ENCODE data around the gene LRRC4C.

LRRC4C gene

DNA sequence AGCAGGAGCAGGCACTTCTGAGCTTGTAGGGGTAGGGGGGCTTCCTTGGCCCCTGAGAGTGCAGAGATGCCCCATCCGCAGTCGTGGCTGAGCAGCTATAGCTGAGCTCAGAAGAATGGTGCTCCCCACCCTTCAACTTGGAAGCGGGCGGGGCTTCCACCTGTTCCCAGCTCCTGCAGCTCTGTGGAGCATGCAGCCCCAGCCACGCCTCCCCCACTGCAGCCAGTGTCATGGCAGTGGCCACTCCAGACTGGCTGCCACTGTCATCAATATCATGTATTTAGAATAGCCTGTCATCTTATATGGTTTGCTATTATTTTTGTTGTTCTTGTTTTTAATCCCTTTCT, 213.1 kb downstream of the LRRC4C start:
- Mint-ChIP-seq H3K27ac (no peak overlapping the region), H3K4me3 (no peak overlapping the region), H3K36me3 (ENCODE audit: insufficient read depth) (no peaks in the 10 kb centered on the region), H3K27me3 (no peaks in the 10 kb centered on the region), H3K4me1 (ENCODE audit: low read depth in 2 of 2) (no peaks in the 10 kb centered on the region), H3K9me3 (peaks cover 16 to 18% of the 10 kb centered on the region in 2 donors)
- DNase-seq (no peak), ATAC-seq (replicated peaks) (no peak)

DNA sequence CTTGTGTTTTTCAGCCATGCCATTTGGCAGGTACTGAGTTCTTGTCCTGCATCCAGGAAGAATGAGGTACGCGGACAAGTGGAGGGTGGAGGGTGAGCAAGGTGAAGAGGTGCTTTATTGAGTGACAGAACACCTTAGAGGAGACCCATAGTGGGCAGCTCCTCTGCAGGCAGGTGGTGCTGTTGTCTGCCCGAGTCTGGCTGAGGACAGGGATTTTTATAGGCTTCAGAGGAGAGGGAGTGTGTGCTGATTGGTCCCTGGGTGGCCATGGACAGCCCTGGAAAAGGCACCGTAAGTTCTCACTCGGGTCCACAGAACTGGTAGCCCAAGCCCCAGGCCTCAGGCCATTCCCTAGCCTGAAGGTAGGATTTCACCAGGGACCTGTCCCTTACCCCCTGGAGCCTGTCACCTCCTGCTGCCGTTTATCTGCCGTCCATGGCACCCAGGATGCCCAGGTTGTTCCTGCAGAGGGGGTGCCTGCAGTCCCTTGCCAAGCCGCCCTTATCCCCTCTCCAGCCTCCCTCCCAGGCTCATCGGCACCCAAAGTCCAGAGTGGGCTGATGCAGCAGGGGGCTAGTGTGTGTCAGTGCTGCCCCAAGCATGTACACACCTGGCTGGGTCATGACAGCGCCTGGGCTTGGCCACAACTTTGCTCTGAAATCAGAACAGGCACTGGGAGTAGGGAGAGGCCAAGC, 213.6 kb downstream of the LRRC4C start:
- no peak for ATAC-seq (replicated peaks)
- peaks cover 18 to 19% of the 10 kb centered on the region in 2 donors for H3K9me3 Mint-ChIP-seq
- no peak overlapping the region for H3K27ac Mint-ChIP-seq
- no peaks in the 10 kb centered on the region for H3K36me3 Mint-ChIP-seq (ENCODE audit: insufficient read depth)
- no peaks in the 10 kb centered on the region for H3K27me3 Mint-ChIP-seq
- DNase-seq: no peak
- no peak overlapping the region for H3K4me3 Mint-ChIP-seq
- H3K4me1 Mint-ChIP-seq (ENCODE audit: low read depth in 2 of 2): no peaks in the 10 kb centered on the region

DNA sequence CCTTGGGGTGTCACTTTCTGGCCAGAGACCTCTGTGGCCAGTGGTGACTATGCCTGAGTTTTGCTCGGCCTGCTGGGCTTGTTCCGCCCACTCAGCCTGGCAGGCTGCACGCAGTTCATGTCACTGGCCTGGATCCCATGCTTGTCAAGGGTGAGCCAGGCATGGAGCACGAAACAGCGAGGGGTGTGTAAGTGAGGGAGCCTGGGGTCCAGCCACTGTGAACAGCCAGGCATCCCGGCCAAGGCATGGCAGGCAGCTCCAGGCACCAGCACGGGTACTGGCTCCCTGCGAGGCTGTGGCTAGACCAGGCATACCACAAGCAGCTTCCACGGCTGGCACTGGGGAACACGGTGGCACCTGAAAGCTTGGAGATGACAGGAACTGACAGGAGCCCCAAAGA, 214.3 kb downstream of the LRRC4C start:
- Mint-ChIP-seq H3K27me3 (no peaks in the 10 kb centered on the region), H3K9me3 (peaks cover 18 to 19% of the 10 kb centered on the region in 2 donors), H3K4me3 (no peak overlapping the region), H3K27ac (no peak overlapping the region), H3K36me3 (ENCODE audit: insufficient read depth) (no peaks in the 10 kb centered on the region), H3K4me1 (ENCODE audit: low read depth in 2 of 2) (no peaks in the 10 kb centered on the region)
- ATAC-seq (replicated peaks) (no peak), DNase-seq (no peak)

DNA sequence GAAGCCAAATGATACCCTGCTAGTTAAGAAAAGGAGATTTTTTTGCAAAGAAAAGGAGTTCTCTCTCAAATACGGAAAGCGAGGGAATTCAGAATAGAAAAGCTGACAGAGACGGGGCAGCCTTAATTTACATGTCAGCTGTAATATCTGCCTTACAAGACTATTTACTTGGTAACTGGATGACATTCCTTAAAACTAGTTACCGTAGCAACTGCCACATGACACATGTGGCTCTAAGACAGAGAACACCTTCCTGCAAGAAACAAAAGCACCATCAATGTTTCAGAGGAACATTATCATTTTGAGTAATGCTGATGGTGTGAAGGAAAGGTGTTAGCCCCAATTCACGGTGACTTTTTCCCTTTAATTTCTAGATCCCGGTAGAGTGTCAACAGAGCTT, 222.1 kb downstream of the LRRC4C start:
- Mint-ChIP-seq H3K27me3 (no peaks in the 10 kb centered on the region), H3K36me3 (ENCODE audit: insufficient read depth) (no peaks in the 10 kb centered on the region), H3K9me3 (peaks cover 12% of the 10 kb centered on the region in 2 donors), H3K27ac (no peak overlapping the region), H3K4me3 (no peak overlapping the region), H3K4me1 (ENCODE audit: low read depth in 2 of 2) (no peaks in the 10 kb centered on the region)
- no peak for DNase-seq
- no peak for ATAC-seq (replicated peaks)

DNA sequence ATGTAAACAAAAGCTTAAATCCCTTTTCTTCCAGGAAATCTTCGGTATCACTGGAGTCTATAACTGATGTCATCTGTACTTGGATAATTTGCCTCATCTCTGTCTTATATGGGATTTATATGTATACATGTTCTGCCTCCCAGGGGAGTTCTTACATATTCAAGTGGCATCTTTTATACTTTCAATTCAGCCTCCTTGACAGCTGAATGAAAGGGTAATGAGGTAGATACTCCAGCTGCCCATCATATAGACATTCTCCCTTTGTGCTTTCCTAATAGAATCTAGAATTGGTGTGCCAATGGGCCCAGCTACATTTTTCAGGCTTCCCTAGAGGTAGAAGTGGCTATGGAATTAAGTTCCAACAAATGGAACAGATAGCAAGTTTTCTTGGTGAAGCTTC, 223.8 kb downstream of the LRRC4C start:
- H3K27ac Mint-ChIP-seq: no peak overlapping the region
- H3K36me3 Mint-ChIP-seq (ENCODE audit: insufficient read depth): no peaks in the 10 kb centered on the region
- H3K4me1 Mint-ChIP-seq (ENCODE audit: low read depth in 2 of 2): no peaks in the 10 kb centered on the region
- no peak for ATAC-seq (replicated peaks)
- no peaks in the 10 kb centered on the region for H3K27me3 Mint-ChIP-seq
- no peak for DNase-seq
- H3K4me3 Mint-ChIP-seq: no peak overlapping the region
- H3K9me3 Mint-ChIP-seq: peaks cover 10 to 19% of the 10 kb centered on the region in 2 donors

DNA sequence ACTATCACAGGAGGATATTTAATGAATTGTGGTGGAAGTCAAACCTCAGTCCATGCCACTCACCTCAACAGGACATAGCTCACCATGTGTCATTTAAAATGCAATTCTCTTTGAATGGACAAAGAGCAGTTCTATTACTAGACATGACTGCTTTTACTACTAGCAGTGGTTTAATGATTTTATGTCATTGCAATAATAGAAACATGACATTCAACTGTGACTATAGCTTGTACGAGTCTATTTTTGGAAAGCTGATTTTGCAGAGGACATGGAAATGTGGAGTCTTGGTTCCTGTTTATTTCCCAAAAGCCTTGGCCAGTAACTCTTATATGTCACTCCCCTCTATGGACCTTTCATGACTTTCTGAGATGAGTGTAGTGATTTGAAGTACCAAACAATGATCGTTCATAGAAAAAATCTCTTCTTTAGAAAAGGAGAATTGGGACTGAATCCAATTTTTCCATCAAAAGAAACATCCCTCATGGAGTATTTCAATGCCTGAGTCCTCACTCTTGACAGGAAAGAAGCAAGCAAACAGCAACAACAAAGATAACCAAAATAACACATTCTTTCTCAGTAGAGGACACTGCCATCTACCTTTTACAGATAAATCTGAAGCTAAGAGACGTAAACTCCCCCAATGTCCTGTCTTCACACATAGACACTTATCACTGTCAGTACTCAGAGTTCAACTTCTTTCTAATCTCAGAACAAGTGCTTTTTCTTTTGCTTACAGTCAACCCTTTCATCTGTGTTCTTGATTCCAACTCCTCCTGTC, 233.4 kb downstream of the LRRC4C start:
- Mint-ChIP-seq H3K36me3 (ENCODE audit: insufficient read depth) (no peaks in the 10 kb centered on the region), H3K4me3 (no peak overlapping the region), H3K27me3 (no peaks in the 10 kb centered on the region), H3K4me1 (ENCODE audit: low read depth in 2 of 2) (no peaks in the 10 kb centered on the region), H3K9me3 (peaks cover 19 to 40% of the 10 kb centered on the region in 2 donors), H3K27ac (no peak overlapping the region)
- DNase-seq (no peak), ATAC-seq (replicated peaks) (no peak)

DNA sequence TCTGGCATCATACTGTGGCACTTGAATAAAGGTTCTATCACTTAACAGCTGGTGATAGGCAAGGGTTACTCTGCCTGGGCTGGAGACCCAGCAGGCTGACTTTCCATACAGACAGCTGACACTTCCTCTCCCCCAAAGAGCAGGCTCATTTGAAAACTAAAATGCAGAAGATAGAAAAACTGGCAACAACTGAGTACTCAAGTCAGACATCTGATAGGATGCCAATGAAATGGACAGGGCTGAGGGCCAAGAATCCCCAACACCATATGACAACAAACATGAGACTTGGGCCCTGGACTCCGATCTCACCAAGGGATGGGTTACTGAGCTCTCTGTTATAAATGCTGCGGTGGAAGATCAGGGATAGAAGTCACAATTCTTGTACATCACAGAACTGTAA, 237.2 kb downstream of the LRRC4C start:
- DNase-seq: no peak
- Mint-ChIP-seq H3K27me3 (no peaks in the 10 kb centered on the region), H3K36me3 (ENCODE audit: insufficient read depth) (no peaks in the 10 kb centered on the region), H3K9me3 (peaks cover 17 to 32% of the 10 kb centered on the region in 2 donors), H3K4me3 (no peak overlapping the region), H3K4me1 (ENCODE audit: low read depth in 2 of 2) (no peaks in the 10 kb centered on the region), H3K27ac (no peak overlapping the region)
- ATAC-seq (replicated peaks): no peak

DNA sequence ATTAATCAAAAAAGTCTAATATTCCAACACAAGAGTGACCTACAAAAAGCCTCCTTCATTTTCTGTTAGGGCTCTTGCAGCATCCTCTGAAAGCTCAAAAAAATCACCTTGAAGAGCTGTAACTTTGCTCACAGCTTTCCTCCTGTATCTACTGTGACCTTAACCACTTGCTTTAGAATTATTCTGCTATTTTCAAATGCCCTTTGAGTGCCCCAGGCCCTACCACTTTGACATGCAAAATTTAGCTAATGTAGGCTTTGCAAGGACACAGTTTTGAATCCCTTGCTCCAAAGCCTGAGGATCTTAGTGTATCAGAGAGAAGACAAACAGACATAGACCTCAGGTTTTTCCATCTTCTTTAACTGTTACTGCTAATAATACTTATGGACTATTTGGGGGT, 253.1 kb downstream of the LRRC4C start:
- Mint-ChIP-seq H3K9me3 (peaks cover 13 to 22% of the 10 kb centered on the region in 2 donors), H3K4me1 (ENCODE audit: low read depth in 2 of 2) (no peaks in the 10 kb centered on the region), H3K36me3 (ENCODE audit: insufficient read depth) (no peaks in the 10 kb centered on the region), H3K27me3 (no peaks in the 10 kb centered on the region), H3K4me3 (no peak overlapping the region), H3K27ac (no peak overlapping the region)
- no peak for DNase-seq
- ATAC-seq (replicated peaks): no peak

DNA sequence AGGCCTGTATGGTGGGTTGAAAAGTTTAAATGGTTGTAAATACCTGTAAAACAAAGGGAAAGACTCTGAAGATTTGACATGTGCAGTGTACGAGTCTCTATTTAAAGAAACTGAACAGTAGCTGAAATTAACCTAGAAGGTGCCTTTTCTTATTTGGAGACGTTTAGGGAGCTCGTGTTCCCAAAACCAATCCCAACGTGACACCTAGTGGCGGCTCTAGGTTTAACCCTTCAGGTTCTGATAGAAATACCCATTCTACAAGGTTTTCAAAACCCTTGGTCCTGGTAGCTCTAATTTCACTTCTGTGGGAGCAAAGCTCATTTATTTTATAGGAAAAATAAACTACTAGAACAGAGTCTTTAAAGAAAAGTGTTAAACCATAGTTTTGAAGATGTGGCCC, 258.3 kb downstream of the LRRC4C start:
- DNase-seq (no peak), ATAC-seq (replicated peaks) (no peak)
- Mint-ChIP-seq H3K4me1 (ENCODE audit: low read depth in 2 of 2) (no peaks in the 10 kb centered on the region), H3K9me3 (peaks cover 3 to 8% of the 10 kb centered on the region in 2 donors), H3K27ac (no peak overlapping the region), H3K27me3 (no peaks in the 10 kb centered on the region), H3K36me3 (ENCODE audit: insufficient read depth) (no peaks in the 10 kb centered on the region), H3K4me3 (no peak overlapping the region)

DNA sequence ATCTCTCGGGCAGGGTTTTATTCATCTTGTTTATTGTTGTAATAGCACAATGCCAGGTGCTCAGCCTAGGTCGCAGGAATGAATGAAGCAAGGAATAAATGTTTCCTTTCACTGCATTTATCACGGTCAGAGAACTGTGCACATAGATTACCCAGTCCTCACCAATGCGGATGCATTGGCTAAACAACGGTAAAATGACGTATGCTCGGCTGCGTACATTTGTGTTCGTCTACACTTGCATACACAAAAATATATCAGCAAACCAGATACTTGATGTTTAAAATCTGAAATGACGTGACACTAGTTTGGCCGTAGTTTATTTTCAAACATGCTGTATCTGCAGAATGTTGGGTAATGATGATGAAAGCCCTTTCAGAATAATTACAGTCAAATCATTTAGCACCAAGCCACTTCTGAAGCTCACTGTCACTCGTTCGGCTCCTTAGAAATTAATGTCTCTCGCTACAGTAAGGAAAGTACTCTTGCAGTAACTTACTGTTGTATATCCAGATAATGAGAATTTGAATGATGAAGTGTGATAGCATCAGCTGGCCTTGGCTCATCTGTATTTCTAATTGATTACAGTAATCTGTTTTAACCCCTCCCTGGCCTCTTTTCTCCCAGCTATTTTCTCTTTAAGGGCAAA, 268.9 kb downstream of the LRRC4C start:
- no peaks in the 10 kb centered on the region for H3K36me3 Mint-ChIP-seq (ENCODE audit: insufficient read depth)
- H3K9me3 Mint-ChIP-seq: peaks cover 6 to 8% of the 10 kb centered on the region in 2 donors
- ATAC-seq (replicated peaks) (no peak), DNase-seq (no peak)
- no peak overlapping the region for H3K4me3 Mint-ChIP-seq
- H3K27ac Mint-ChIP-seq: no peak overlapping the region
- no peaks in the 10 kb centered on the region for H3K27me3 Mint-ChIP-seq
- H3K4me1 Mint-ChIP-seq (ENCODE audit: low read depth in 2 of 2): no peaks in the 10 kb centered on the region

DNA sequence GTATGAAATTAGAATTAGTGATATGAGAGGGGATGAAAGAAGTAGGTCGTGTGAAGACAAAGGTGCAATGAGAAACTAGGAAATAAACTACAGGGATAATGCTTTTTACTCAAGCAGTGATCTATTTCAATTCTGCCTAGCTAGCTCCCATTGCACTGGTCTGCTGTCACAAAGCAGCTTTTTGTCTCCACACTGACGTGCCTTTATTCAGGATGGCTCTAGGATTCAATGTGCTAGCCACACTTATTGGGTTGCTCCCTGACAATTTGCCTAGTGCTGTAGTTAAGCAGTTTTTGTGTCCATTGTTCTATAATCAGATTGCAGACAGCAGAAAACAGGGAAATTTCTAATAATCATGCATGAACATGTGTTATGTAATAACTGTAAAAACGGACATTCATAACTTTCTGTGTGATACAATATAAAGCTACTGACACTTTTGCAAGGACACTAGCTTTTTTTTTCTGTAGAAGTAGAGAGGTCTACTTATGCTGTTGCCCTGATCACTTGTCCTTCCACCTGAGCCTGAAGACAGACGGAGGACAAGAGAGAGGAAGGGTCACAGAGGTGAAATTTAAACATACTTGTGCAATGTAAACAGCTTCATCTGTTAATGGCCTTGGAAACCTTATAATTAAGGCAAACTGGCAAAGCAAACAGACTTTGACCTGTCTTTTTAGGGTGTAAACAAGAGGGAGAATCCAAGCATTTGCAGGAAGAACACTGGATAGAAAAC, 269.6 kb downstream of the LRRC4C start:
- Mint-ChIP-seq H3K4me1 (ENCODE audit: low read depth in 2 of 2) (no peaks in the 10 kb centered on the region), H3K27ac (no peak overlapping the region)

DNA sequence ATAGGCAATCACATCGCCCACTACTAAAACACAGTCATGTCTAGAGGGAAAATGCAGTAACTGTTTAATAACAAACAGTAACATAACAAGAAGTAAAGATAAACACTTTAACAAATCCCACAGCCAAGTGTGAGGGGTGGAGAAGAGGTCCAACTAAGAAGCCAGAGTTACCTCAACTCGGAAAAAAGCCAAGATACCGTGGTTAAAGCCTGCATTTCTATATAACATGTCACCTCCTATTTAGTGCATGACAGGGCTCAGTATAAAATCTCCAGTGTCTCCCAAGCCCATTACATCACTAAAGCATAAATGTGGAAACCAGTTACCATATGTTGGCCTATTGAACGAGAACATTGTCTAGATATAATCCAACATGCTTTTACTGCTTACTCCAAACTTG, 281.7 kb downstream of the LRRC4C start:
- ATAC-seq (replicated peaks): no peak
- Mint-ChIP-seq H3K9me3 (peaks cover 6 to 21% of the 10 kb centered on the region in 2 donors), H3K4me3 (no peak overlapping the region), H3K27me3 (no peaks in the 10 kb centered on the region), H3K27ac (no peak overlapping the region), H3K36me3 (ENCODE audit: insufficient read depth) (no peaks in the 10 kb centered on the region), H3K4me1 (ENCODE audit: low read depth in 2 of 2) (no peaks in the 10 kb centered on the region)
- DNase-seq: no peak

More for the DNA sequence above, 269.6 kb downstream of the LRRC4C start:
- DNase-seq (no peak), ATAC-seq (replicated peaks) (no peak)
- Mint-ChIP-seq H3K36me3 (ENCODE audit: insufficient read depth) (no peaks in the 10 kb centered on the region), H3K4me3 (no peak overlapping the region), H3K9me3 (peaks cover 6 to 14% of the 10 kb centered on the region in 2 donors), H3K27me3 (no peaks in the 10 kb centered on the region)

DNA sequence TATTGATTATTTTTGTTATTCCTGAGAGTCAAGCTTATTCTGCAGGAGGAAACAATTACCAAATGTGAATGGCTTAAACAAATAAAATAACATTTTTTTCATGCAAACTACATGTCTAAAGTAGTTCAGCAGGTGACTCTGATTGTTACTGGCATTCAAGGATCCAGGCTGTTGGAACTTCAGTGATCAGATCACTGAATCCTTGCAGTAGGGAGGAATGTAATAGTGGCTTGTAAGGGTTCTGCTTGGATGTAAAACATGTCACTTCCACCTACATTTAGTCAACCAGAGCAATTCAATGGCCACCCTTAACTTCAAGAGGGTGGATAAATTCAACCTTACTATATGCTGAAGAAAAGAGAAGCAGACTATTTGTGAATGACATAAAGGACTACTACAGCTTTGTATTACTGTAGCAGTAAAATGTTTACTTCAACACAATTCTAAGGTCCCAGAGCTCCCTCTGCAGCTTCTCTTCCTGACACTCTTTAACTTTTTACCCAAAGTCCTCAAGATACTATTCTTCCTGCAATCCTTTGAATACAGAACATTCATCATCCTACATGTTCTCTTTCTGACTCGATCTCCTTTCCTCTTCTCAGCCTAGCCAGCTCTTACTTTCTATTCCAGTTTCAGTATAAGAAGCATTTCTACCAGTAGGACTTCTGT, 284.0 kb downstream of the LRRC4C start:
- no peak for ATAC-seq (replicated peaks)

More for the DNA sequence above, 284.0 kb downstream of the LRRC4C start:
- Mint-ChIP-seq H3K27ac (no peak overlapping the region), H3K9me3 (peaks cover 8 to 25% of the 10 kb centered on the region in 2 donors), H3K4me1 (ENCODE audit: low read depth in 2 of 2) (no peaks in the 10 kb centered on the region), H3K4me3 (no peak overlapping the region), H3K27me3 (no peaks in the 10 kb centered on the region), H3K36me3 (ENCODE audit: insufficient read depth) (no peaks in the 10 kb centered on the region)
- no peak for DNase-seq
